HG03196 (cell line): ENCODE measurements around the gene TGIF2LY.
"Not testable (repeated sequence)": the region's sequence is repeated elsewhere in the genome, so short reads cannot be mapped to it uniquely, and the experiment has no call there.

Experiments
- ATAC-seq: cut with Tn5 transposase; IDR thresholded peaks from one replicate; pipeline ENCODE4 v1.9.1; 2021; ENCODE audit not compliant: unreplicated experiment

The TGIF2LY gene

DNA sequence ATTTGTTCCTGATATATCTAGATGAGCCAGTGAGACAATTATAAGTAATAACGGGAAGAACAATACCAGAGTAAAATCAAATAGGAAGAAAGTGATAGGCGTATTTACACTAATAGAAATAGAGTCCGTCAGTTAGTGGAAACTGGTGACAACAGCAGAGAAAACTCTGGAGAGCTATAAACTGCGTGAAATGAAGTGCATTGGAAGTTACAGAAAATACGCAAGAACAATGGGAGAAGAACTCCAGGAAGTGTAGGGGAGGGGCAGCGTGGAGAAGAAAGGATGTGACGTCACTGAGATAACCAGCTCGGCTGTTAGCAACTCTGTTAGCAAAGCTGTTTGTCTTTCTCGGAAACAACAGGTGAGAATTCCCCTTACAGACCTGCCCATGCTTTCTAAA lies at the start of gene TGIF2LY:
TSS of gene TGIF2LY (plus strand) at position 301 of the 400 bp plus-strand sequence. CDS start 178 bp downstream, outside the sequence.
- not testable (repeated sequence) for ATAC-seq
